ENCODE data around the gene ZNF700.
"Not testable (repeated sequence)": the region's sequence is repeated elsewhere in the genome, so short reads cannot be mapped to it uniquely, and the experiment has no call there.

ZNF700 gene

GRCh38 chr19:11931513-11931912 is 6.6 kb downstream of the ZNF700 start:
- H3K27me3 ChIP-seq (replicated peaks; ENCODE audit: insufficient read depth, low read length) = no peaks in the 10 kb centered on the region
- no peaks in the 10 kb centered on the region for H3F3A ChIP-seq (ENCODE audit: insufficient read depth, low read length)
- DNase-seq = no peak
- H4K20me1 ChIP-seq (ENCODE audit: insufficient read depth, low read length) = no peaks in the 10 kb centered on the region
- no peaks in the 10 kb centered on the region for H3K9me3 ChIP-seq (replicated peaks; ENCODE audit: insufficient read depth, low read length)
- TF ChIP-seq EZH2 (optimal IDR thresholded peaks at IDR 0.05; ENCODE audit: low read depth, low read length) = no peak
- no peak for TF ChIP-seq CTCF (IDR thresholded peaks at IDR 0.05; ENCODE audit: low read length)
- TF ChIP-seq EZH2phosphoT487 (IDR thresholded peaks at IDR 0.05; ENCODE audit: low read length) = no peak
- no peak overlapping the region for H3K9ac ChIP-seq (ENCODE audit: low read length)
- H3K4me1 ChIP-seq (ENCODE audit: low read length) = no peaks in the 10 kb centered on the region
- no peak overlapping the region for H3K4me2 ChIP-seq (ENCODE audit: low read depth, low read length)
- peaks cover 47% of the 10 kb centered on the region for H3K79me2 ChIP-seq (ENCODE audit: low read length)
- H3K9me2 ChIP-seq (replicated peaks; ENCODE audit: insufficient read depth, low read length) = no peaks in the 10 kb centered on the region
- no peaks in the 10 kb centered on the region; the same call in 1 of the 2 replicates for H3K36me3 ChIP-seq (replicated peaks; ENCODE audit: insufficient read depth, low read length)
- H2AFZ ChIP-seq (ENCODE audit: low read length) = no peak overlapping the region
- H3K4me3 ChIP-seq (ENCODE audit: low read length) = no peak overlapping the region
- no peak overlapping the region for H3K27ac ChIP-seq (ENCODE audit: low read length)

GRCh38 chr19:11935829-11936228 is 10.9 kb downstream of the ZNF700 start:
- H3K9ac ChIP-seq (ENCODE audit: low read length); H3K9me3 ChIP-seq (replicated peaks; ENCODE audit: insufficient read depth, low read length); H2AFZ ChIP-seq (ENCODE audit: low read length); H3K4me3 ChIP-seq (ENCODE audit: low read length); DNase-seq; H3K27me3 ChIP-seq (replicated peaks; ENCODE audit: insufficient read depth, low read length); H3K27ac ChIP-seq (ENCODE audit: low read length); H3K4me1 ChIP-seq (ENCODE audit: low read length); H3K4me2 ChIP-seq (ENCODE audit: low read depth, low read length); H3K36me3 ChIP-seq (replicated peaks; ENCODE audit: insufficient read depth, low read length); H4K20me1 ChIP-seq (ENCODE audit: insufficient read depth, low read length); H3F3A ChIP-seq (ENCODE audit: insufficient read depth, low read length); H3K9me2 ChIP-seq (replicated peaks; ENCODE audit: insufficient read depth, low read length): not testable (repeated sequence)
- H3K79me2 ChIP-seq (ENCODE audit: low read length) = peaks cover 45% of the 10 kb centered on the region

- peaks cover 11% of the 10 kb centered on the region for H3K36me3 ChIP-seq (replicated peaks; ENCODE audit: insufficient read depth, low read length)
- H3K9me3 ChIP-seq (replicated peaks; ENCODE audit: insufficient read depth, low read length); H3K4me3 ChIP-seq (ENCODE audit: low read length); H3F3A ChIP-seq (ENCODE audit: insufficient read depth, low read length); H3K4me1 ChIP-seq (ENCODE audit: low read length); DNase-seq; H2AFZ ChIP-seq (ENCODE audit: low read length); H3K9me2 ChIP-seq (replicated peaks; ENCODE audit: insufficient read depth, low read length); H3K9ac ChIP-seq (ENCODE audit: low read length); H3K4me2 ChIP-seq (ENCODE audit: low read depth, low read length); H3K27me3 ChIP-seq (replicated peaks; ENCODE audit: insufficient read depth, low read length); H3K27ac ChIP-seq (ENCODE audit: low read length); H4K20me1 ChIP-seq (ENCODE audit: insufficient read depth, low read length): not testable (repeated sequence)
- H3K79me2 ChIP-seq (ENCODE audit: low read length) = peaks cover 49% of the 10 kb centered on the region
Measured at GRCh38 chr19:11938383-11938782, 13.5 kb downstream of the ZNF700 start.

- H3K9ac ChIP-seq (ENCODE audit: low read length); H3K27ac ChIP-seq (ENCODE audit: low read length); DNase-seq; H2AFZ ChIP-seq (ENCODE audit: low read length); H3K4me3 ChIP-seq (ENCODE audit: low read length); H3K4me1 ChIP-seq (ENCODE audit: low read length); H4K20me1 ChIP-seq (ENCODE audit: insufficient read depth, low read length); H3K27me3 ChIP-seq (replicated peaks; ENCODE audit: insufficient read depth, low read length); H3F3A ChIP-seq (ENCODE audit: insufficient read depth, low read length); H3K9me3 ChIP-seq (replicated peaks; ENCODE audit: insufficient read depth, low read length); H3K4me2 ChIP-seq (ENCODE audit: low read depth, low read length); H3K9me2 ChIP-seq (replicated peaks; ENCODE audit: insufficient read depth, low read length): not testable (repeated sequence)
- peaks cover 15% of the 10 kb centered on the region for H3K36me3 ChIP-seq (replicated peaks; ENCODE audit: insufficient read depth, low read length)
- peaks cover 52% of the 10 kb centered on the region for H3K79me2 ChIP-seq (ENCODE audit: low read length)
Measured at GRCh38 chr19:11941361-11941887, 16.5 kb downstream of the ZNF700 start.
